ENCODE measurements around the gene PPP2R3A.
"Not testable (repeated sequence)": the region's sequence is repeated elsewhere in the genome, so short reads cannot be mapped to it uniquely, and the experiment has no call there.

Gene PPP2R3A

GRCh38 chr3:136083641-136084382 lies 118.3 kb downstream of the PPP2R3A start:
- DNase-seq (ENCODE audit: low read depth in 2 of 2), result not testable (repeated sequence)

- not testable (repeated sequence) for DNase-seq (ENCODE audit: low read depth in 2 of 2)
Measured at GRCh38 chr3:136085067-136085466, 119.5 kb downstream of the PPP2R3A start.

- no peak for DNase-seq (ENCODE audit: low read depth in 2 of 2)
Measured at GRCh38 chr3:136093771-136094170, 128.2 kb downstream of the PPP2R3A start.

- no peak for DNase-seq (ENCODE audit: low read depth in 2 of 2)
Measured at GRCh38 chr3:136105044-136105443, 139.5 kb downstream of the PPP2R3A start.

DNA sequence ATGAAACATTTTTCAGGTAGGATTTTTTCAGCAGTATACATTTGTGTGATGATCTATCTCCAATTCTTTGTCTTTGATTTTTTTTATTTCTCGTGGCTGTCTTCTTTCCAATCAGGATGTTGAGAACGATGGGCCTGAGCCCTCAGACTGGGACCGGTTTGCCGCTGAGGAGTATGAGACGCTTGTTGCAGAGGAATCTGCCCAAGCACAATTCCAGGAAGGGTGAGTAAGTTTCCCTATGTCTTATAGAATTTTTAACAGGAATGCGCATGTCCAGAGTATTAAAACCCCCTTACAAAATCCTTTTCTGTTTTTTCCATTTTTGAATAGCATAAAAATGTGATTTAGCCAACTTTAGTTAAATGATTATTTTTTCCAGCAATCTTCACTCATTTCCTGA lies 140.6 kb downstream of the PPP2R3A start:
- no peak for DNase-seq (ENCODE audit: low read depth in 2 of 2)

GRCh38 chr3:136109499-136109898 lies 144.0 kb downstream of the PPP2R3A start:
- DNase-seq (ENCODE audit: low read depth in 2 of 2), result no peak

DNA sequence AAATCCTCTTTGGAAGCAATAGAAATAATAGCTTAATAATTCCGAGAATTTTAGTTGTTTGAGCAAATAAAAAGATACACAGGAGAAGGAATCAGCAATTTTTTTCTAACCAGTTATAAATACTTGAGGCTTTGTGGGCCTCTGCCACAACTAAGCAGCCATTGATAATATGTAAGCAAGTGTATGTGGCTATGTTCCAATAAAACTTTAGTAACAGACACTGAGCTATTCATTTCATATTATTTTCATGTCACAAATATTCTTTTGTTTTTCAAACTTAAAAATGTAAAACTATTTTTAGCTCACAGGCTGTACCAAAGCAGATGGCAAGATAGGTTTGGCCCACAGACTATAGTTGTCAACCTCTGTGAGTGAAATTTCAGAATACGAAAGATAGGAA lies 145.0 kb downstream of the PPP2R3A start:
- DNase-seq (ENCODE audit: low read depth in 2 of 2), result no peak

DNA sequence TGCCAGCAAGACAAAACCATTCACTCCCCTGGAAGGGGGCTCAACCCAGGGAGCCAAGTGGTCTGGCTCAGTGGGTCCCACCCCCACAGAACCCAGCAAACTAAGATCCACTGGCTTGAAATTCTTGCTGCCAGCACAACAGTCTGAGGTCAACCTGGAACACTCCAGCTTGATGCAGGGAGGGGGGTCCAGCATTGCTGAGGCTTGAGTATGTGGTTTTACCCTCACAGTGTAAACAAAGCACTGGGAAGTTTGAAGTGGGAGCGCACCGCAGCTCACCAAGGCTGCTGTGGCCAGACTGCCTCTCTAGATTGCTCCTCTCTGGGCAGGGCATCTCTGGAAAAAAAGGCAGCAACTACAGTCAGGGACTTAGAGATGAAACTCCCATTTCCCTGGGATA lies 148.9 kb downstream of the PPP2R3A start:
- DNase-seq (ENCODE audit: low read depth in 2 of 2), result no peak

DNA sequence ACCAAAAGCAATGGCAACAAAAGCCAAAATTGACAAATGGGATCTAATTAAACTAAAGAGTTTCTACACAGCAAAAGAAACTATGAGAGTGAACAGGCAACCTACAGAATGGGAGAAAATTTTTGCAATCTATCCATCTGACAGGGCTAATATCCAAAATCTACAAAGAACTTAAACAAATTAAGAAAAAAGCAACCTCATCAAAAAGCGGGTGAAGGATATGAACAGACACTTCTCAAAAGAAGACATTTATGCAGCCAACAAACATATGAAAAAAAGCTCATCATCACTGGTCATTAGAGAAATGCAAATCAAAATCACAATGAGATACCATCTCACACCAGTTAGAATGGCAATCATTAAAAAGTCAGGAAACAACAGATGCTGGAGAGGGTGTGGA lies 153.8 kb downstream of the PPP2R3A start:
- DNase-seq (ENCODE audit: low read depth in 2 of 2), result not testable (repeated sequence)

DNA sequence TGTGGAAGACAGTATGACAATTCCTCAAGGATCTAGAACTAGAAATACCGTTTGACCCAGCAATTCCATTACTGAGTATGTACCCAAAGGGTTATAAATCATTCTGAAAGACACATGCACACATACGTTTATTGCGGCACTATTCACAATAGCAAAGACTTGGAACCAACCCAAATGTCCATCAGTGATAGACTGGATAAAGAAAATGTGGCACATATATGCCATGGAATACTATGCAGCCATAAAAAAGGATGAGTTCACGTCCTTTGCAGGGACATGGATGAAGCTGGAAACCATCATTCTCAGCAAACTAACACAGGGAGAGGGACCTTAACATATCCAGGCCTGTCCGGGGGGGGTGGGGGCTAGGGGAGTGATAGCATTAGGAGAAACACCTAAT lies 154.3 kb downstream of the PPP2R3A start:
- DNase-seq (ENCODE audit: low read depth in 2 of 2), result not testable (repeated sequence)

DNA sequence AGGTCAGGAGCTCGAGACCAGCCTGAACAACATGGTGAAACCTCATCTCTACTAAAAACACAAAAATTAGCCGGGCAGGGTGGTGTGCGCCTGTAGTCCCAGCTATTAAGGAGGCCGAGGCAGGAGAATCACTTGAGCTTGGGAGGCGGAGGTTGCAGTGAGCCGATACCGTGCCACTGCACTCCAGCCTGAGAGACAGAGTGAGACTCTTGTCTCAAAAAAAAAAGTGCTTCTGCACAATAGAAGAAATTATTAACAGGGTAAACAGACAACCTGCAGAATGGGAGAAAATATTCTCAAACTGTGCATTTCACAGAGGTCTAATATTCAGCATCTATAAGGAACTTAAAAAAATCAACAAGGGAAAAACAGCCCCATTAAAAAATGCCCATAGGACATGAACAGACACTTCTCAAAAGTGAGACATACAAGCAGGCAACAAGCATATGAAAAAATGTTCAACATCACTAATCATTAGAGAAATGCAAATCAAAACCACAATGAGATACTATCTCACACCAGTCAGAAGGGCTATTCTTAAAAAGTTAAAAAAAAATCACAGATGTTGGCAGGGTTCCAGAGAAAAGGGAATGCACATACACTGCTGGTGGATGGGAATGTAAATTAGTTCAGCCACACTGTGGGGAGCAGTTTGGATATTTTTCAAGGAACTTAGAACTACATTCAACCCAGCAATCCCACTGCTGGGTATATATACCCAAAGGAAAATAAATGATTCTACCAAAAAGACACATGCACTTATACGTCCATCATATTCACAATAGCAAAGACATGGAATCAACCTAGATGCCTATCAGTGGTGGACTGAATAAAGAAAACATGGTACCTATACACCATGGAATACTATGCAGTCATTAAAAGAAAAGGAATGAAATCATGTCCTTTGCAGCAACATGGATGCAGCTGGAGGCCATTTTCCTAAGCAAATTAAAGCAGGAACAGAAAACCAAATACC lies 155.1 kb downstream of the PPP2R3A start:
- DNase-seq (ENCODE audit: low read depth in 2 of 2), result no peak

- no peak for DNase-seq (ENCODE audit: low read depth in 2 of 2)
Measured at GRCh38 chr3:136122006-136122405, 156.5 kb downstream of the PPP2R3A start.

DNA sequence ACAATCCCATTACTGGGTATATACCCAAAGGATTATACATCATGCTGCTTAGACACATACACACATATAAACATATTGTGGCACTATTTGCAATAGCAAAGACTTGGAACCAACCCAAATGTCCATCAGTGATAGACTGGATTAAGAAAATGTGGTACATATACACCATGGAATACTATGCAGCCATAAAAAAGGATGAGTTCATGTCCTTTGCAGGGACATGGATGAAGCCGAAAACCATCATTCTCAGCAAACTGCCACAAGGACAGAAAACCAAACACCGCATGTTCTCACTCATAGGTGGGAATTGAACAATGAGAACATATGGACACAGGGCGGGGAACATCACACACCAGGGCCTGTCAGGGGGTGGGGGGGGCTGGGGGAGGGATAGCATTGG lies 166.1 kb downstream of the PPP2R3A start:
- DNase-seq (ENCODE audit: low read depth in 2 of 2), result not testable (repeated sequence)

- no peak for DNase-seq (ENCODE audit: low read depth in 2 of 2)
Measured at GRCh38 chr3:136134091-136134490, 168.6 kb downstream of the PPP2R3A start.

- DNase-seq (ENCODE audit: low read depth in 2 of 2), result no peak
Measured at GRCh38 chr3:136135039-136135802, 169.7 kb downstream of the PPP2R3A start.

DNA sequence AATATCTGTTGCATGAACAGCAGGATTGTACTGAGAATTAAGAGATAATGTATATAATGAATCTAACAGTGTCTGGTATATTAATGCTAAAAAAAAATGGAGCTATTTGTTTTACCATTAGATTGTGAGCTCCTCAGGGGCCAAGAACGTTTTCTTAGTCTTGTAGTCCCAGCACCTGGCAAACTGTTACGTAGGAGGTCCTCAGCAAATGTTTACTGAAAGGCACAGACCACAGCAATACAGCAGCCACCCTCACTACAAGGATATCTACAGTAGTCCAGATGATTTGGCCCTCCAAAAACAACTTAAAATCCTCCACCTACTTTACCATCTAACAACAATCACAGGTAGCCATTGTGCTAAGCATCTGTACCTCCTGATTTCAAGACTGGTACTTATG lies 170.9 kb downstream of the PPP2R3A start:
- no peak for DNase-seq (ENCODE audit: low read depth in 2 of 2)

DNA sequence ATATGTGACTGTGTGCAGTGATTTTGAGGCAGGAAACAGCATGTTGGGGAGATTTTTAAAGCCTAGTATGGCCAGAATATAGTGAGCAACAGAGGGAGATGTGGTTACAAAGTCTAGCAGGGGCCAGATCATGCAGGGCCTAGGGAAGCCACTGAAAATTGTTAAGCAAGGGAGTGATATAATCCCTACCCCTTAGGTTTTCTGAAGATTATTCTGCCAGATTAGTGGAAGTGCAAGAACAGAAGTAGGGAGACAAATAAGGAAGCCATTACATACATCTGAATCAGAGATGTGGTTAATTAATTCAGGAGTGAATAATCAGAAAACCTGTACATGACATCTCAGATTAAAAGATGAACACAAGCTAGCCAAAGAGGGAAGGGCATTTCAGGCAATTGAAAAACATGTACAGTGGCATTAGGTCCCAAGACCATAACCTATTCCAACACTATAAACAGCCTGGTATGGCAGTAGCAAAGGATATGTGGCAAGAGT lies 175.8 kb downstream of the PPP2R3A start:
- no peak for DNase-seq (ENCODE audit: low read depth in 2 of 2)

DNA sequence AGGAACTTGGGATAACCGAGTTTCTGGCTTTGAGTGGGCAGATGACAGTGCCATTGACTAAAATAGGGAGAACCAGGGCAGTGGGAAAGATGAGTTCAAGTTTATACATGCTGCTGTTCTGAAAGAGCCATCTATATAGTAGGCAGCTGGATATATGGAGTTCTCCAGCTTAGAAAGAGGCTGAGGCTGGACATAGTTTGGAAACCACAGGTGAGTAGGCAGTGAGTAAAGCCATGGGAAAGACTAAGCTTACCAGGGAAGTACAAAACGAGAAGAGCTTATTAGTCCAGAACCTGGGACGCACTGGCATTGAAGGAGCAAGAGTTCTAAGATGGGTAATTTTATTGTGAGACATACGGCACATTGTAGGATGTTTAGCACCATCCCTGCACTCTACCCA lies 176.4 kb downstream of the PPP2R3A start:
- no peak for DNase-seq (ENCODE audit: low read depth in 2 of 2)

DNA sequence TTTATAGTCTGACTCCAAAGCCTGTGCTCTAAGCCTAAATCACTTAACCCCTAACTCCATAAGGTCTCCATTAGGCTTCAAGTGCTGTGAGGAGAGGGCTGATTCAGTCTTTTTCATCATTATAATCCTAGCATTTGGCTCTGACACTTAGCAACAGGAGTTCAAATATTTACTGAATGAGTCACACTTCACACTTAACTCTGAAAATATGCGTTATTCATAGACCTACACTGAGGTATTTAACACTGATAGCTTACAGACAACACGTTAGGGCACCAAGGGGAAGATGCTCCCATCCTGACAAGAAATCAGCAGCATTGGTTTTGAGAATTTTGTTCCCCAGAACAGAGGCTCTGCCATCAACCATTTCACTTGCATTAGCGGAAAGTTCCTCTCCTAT lies 177.1 kb downstream of the PPP2R3A start:
- DNase-seq (ENCODE audit: low read depth in 2 of 2), result no peak

DNA sequence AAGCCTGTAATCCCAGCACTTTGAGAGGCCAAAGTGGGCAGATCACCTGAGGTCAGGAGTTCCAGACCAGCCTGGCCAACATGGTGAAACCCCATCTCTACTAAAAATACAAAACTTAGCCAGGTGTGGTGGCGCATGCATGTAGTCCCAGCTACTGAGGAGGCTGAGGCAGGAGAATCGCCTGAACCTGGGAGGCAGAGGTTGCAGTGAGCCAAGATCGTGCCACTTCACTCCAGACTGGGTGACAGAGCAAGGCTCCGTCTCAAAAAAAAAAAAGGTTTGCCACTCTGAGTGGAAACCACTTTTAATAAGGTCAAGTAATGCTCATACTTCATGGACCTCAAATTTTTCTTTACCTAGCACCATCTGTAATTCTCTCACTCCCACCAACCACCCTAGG lies 178.9 kb downstream of the PPP2R3A start:
- not testable (repeated sequence) for DNase-seq (ENCODE audit: low read depth in 2 of 2)

- DNase-seq (ENCODE audit: low read depth in 2 of 2), result no peak
Measured at GRCh38 chr3:136146981-136147729, 181.6 kb downstream of the PPP2R3A start.
